Measurements from ENCODE around the gene INS. TPM values are rescaled to one million over a fixed set of nuclear protein-coding genes. Genes with fewer than 3 reads are reported as not detected.
A peak's percentile ranks its signal among the peaks of the same experiment; 100 is the strongest.

INS gene
- total RNA-seq, 1 donor from 2014 or later = not detected

- Histone ChIP-seq H3K4me3 (ENCODE audit: insufficient read depth, low read depth, low read length) (no peak overlapping the region), H3K4me2 (ENCODE audit: low read length) (no peak overlapping the region), H3K4me1 (ENCODE audit: insufficient read depth, low read length) (no peaks in the 10 kb centered on the region), H3K36me3 (ENCODE audit: insufficient read depth, low read length) (no peaks in the 10 kb centered on the region), H3K79me2 (ENCODE audit: insufficient read depth, low read length) (no peaks in the 10 kb centered on the region), H2AFZ (ENCODE audit: low read depth, low read length) (no peak overlapping the region), H3K9me3 (ENCODE audit: insufficient read depth, low read depth, low read length) (peaks cover 8% of the 10 kb centered on the region), H3K27me3 (ENCODE audit: insufficient read depth, low read length) (peaks cover 21% of the 10 kb centered on the region), H3K9ac (ENCODE audit: low read length) (no peak overlapping the region), H4K20me1 (ENCODE audit: insufficient read depth, low read length) (peaks cover 4% of the 10 kb centered on the region), H3K27ac (ENCODE audit: low read depth, low read length) (no peak overlapping the region)
- Mint-ChIP-seq H3K4me3 (ENCODE audit: unreplicated experiment) (no peak overlapping the region), H3K9me3 (ENCODE audit: unreplicated experiment) (no peaks in the 10 kb centered on the region), H3K4me1 (ENCODE audit: low read depth, unreplicated experiment) (no peaks in the 10 kb centered on the region), H3K27me3 (ENCODE audit: low read depth, unreplicated experiment) (peaks cover 33% of the 10 kb centered on the region), H3K27ac (ENCODE audit: unreplicated experiment) (no peak overlapping the region), H3K36me3 (ENCODE audit: low read depth, unreplicated experiment) (no peaks in the 10 kb centered on the region)
- FAIRE-seq (no peak), DNase-seq (ENCODE audit: low read depth) (no peak)
- TF ChIP-seq CTCF (IDR thresholded peaks at IDR 0.05; ENCODE audit: insufficient read depth, low read depth, low read length) (no peak), EZH2 (IDR thresholded peaks at IDR 0.05; ENCODE audit: insufficient read depth, low read length) (no peak)
Measured at GRCh38 chr11:2189938-2190656, 29.1 kb upstream of the INS start.

- H3K4me3 ChIP-seq (ENCODE audit: insufficient read depth, low read depth, low read length) = no peak overlapping the region
- H3K4me3 Mint-ChIP-seq (ENCODE audit: unreplicated experiment) = no peak overlapping the region
- no peak overlapping the region for H3K27ac ChIP-seq (ENCODE audit: low read depth, low read length)
- FAIRE-seq (no peak), DNase-seq (ENCODE audit: low read depth) (no peak)
- H3K36me3 ChIP-seq (ENCODE audit: insufficient read depth, low read length) = no peaks in the 10 kb centered on the region
- H3K9ac ChIP-seq (ENCODE audit: low read length) = no peak overlapping the region
- peaks cover 21% of the 10 kb centered on the region for H3K27me3 ChIP-seq (ENCODE audit: insufficient read depth, low read length)
- H3K4me1 ChIP-seq (ENCODE audit: insufficient read depth, low read length) = no peaks in the 10 kb centered on the region
- H4K20me1 ChIP-seq (ENCODE audit: insufficient read depth, low read length) = peaks cover 4% of the 10 kb centered on the region
- H3K27ac Mint-ChIP-seq (ENCODE audit: unreplicated experiment) = no peak overlapping the region
- H3K27me3 Mint-ChIP-seq (ENCODE audit: low read depth, unreplicated experiment) = peaks cover 39% of the 10 kb centered on the region
- no peak overlapping the region for H3K4me2 ChIP-seq (ENCODE audit: low read length)
- TF ChIP-seq EZH2 (IDR thresholded peaks at IDR 0.05; ENCODE audit: insufficient read depth, low read length) (no peak), CTCF (IDR thresholded peaks at IDR 0.05; ENCODE audit: insufficient read depth, low read depth, low read length) (no peak)
- no peaks in the 10 kb centered on the region for H3K79me2 ChIP-seq (ENCODE audit: insufficient read depth, low read length)
- H3K9me3 ChIP-seq (ENCODE audit: insufficient read depth, low read depth, low read length) = peaks cover 8% of the 10 kb centered on the region
- no peaks in the 10 kb centered on the region for H3K4me1 Mint-ChIP-seq (ENCODE audit: low read depth, unreplicated experiment)
- H2AFZ ChIP-seq (ENCODE audit: low read depth, low read length) = no peak overlapping the region
- H3K36me3 Mint-ChIP-seq (ENCODE audit: low read depth, unreplicated experiment) = no peaks in the 10 kb centered on the region
- peaks cover 5% of the 10 kb centered on the region for H3K9me3 Mint-ChIP-seq (ENCODE audit: unreplicated experiment)
Measured at GRCh38 chr11:2188745-2189144, 27.7 kb upstream of the INS start.

GRCh38 chr11:2187280-2187707 lies 26.3 kb upstream of the INS start:
- Histone ChIP-seq H3K4me3 (ENCODE audit: insufficient read depth, low read depth, low read length) (no peak overlapping the region), H3K27ac (ENCODE audit: low read depth, low read length) (no peak overlapping the region), H3K27me3 (ENCODE audit: insufficient read depth, low read length) (peaks cover 21% of the 10 kb centered on the region), H4K20me1 (ENCODE audit: insufficient read depth, low read length) (peaks cover 4% of the 10 kb centered on the region), H3K9ac (ENCODE audit: low read length) (no peak overlapping the region), H3K79me2 (ENCODE audit: insufficient read depth, low read length) (no peaks in the 10 kb centered on the region), H2AFZ (ENCODE audit: low read depth, low read length) (no peak overlapping the region), H3K36me3 (ENCODE audit: insufficient read depth, low read length) (no peaks in the 10 kb centered on the region), H3K4me2 (ENCODE audit: low read length) (no peak overlapping the region), H3K4me1 (ENCODE audit: insufficient read depth, low read length) (no peaks in the 10 kb centered on the region), H3K9me3 (ENCODE audit: insufficient read depth, low read depth, low read length) (peaks cover 8% of the 10 kb centered on the region)
- no peak for TF ChIP-seq CTCF (IDR thresholded peaks at IDR 0.05; ENCODE audit: insufficient read depth, low read depth, low read length)
- TF ChIP-seq EZH2 (IDR thresholded peaks at IDR 0.05; ENCODE audit: insufficient read depth, low read length) = no peak
- Mint-ChIP-seq H3K9me3 (ENCODE audit: unreplicated experiment) (peaks cover 5% of the 10 kb centered on the region), H3K27ac (ENCODE audit: unreplicated experiment) (no peak overlapping the region), H3K4me1 (ENCODE audit: low read depth, unreplicated experiment) (no peaks in the 10 kb centered on the region), H3K36me3 (ENCODE audit: low read depth, unreplicated experiment) (no peaks in the 10 kb centered on the region), H3K27me3 (ENCODE audit: low read depth, unreplicated experiment) (peaks cover 40% of the 10 kb centered on the region), H3K4me3 (ENCODE audit: unreplicated experiment) (no peak overlapping the region)
- DNase-seq (ENCODE audit: low read depth) = peak; percentile 25
- peak; percentile 91 for FAIRE-seq
